DOHH2 (cell line): ENCODE measurements around the gene GBA2.

ENCODE experiments used
- H3F3A ChIP-seq: fragments of 200-600 bp; sonication (generic), shearing (Covaris generic); 2 replicates; pipeline ENCODE4 v1.6.0; 2016; ENCODE audit warnings: antibody characterized with exemption, mild to moderate bottlenecking; ENCODE audit not compliant: control insufficient read depth, insufficient read depth
- H3K27ac ChIP-seq: fragments of 200-600 bp; sonication (generic); 2 replicates; pipeline ENCODE4 v1.5.1; 2014; ENCODE audit warnings: low read depth, mild to moderate bottlenecking, low read length, moderate library complexity
- H3K27me3 ChIP-seq: fragments of 200-600 bp; sonication (generic); 2 replicates; pipeline ENCODE4 v1.6.1; 2014; ENCODE audit warnings: mild to moderate bottlenecking, low read length, mixed read lengths; ENCODE audit not compliant: control insufficient read depth
- H3K36me3 ChIP-seq: fragments of 200-600 bp; sonication (generic); 2 replicates; pipeline ENCODE4 v1.6.1; 2014; ENCODE audit warnings: mild to moderate bottlenecking, low read length, moderate library complexity, mixed read lengths; ENCODE audit not compliant: control insufficient read depth
- H3K4me1 ChIP-seq: fragments of 200-600 bp; sonication (generic); 2 replicates; pipeline ENCODE4 v1.6.1; 2014; ENCODE audit warnings: mild to moderate bottlenecking, low read length, mixed read lengths; ENCODE audit not compliant: control insufficient read depth
- H3K4me2 ChIP-seq: fragments of 200-600 bp; sonication (generic); 2 replicates; pipeline ENCODE4 v1.6.0; 2014; ENCODE audit warnings: mild to moderate bottlenecking, low read length, moderate library complexity
- H3K4me3 ChIP-seq: fragments of 200-600 bp; sonication (generic); 2 replicates; pipeline ENCODE4 v1.5.1; 2014; ENCODE audit warnings: mild to moderate bottlenecking, low read length, mixed read lengths
- H3K79me2 ChIP-seq: fragments of 200-600 bp; sonication (generic); 2 replicates; pipeline ENCODE4 v1.6.1; 2014; ENCODE audit warnings: mild to moderate bottlenecking, low read length, mixed read lengths; ENCODE audit not compliant: control insufficient read depth
- H3K9me2 ChIP-seq: fragments of 200-600 bp; sonication (generic); replicated peaks from 2 replicates; pipeline ENCODE4 v1.6.1; 2014; ENCODE audit warnings: mild to moderate bottlenecking, low read length, mixed read lengths; ENCODE audit not compliant: control insufficient read depth
- H3K9me3 ChIP-seq: fragments of 200-600 bp; sonication (generic); 2 replicates; pipeline ENCODE4 v1.6.1; 2014; ENCODE audit warnings: antibody characterized with exemption, low read length, mixed read lengths; ENCODE audit not compliant: control insufficient read depth, insufficient read depth
- H4K20me1 ChIP-seq: fragments of 200-600 bp; sonication (generic); 2 replicates; pipeline ENCODE4 v1.6.0; 2014; ENCODE audit warnings: low read depth, mild to moderate bottlenecking, antibody characterized with exemption, low read length, moderate library complexity; ENCODE audit not compliant: control insufficient read depth, insufficient read depth
- EZH2phosphoT487 ChIP-seq: fragments of 200-600 bp; sonication (generic); IDR thresholded peaks from 2 replicates; pipeline ENCODE4 v1.6.1; 2017; ENCODE audit warnings: borderline replicate concordance, mild to moderate bottlenecking, antibody characterized with exemption, low read length, moderate library complexity, mixed read lengths
- TF ChIP-seq, protein P1 (sequence below): fragments of 200-600 bp; sonication (generic); IDR thresholded peaks from one replicate; pipeline ENCODE4 v1.5.1; 2014; ENCODE audit warnings: antibody characterized with exemption, mild to moderate bottlenecking, low read depth, low read length; ENCODE audit not compliant: poor library complexity, severe bottlenecking

Gene GBA2

DNA sequence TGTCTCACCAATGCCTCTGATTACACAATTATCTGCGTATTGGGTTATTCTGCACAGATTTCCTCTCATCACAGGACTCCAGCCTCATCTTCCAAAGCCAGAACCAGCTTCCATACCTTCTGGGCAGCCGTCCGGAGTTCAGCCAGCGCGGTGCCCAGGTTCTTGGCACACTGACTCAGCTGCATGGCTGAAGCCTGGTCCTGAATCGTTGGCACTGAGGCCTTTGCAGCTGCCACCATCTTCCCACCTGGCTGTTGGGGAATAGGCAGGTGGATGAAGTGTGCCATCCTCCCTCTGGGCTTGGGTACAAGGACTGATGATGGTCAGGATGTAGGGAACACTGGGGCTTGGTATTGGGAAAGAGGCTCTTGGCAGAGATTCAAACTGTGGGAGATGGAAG lies 34.9 kb downstream of the GBA2 start:
- peaks cover 89% of the 10 kb centered on the region for H3K36me3 ChIP-seq
- no peak overlapping the region for H3K4me2 ChIP-seq
- no peaks in the 10 kb centered on the region for H3F3A ChIP-seq
- H3K4me1 ChIP-seq = no peaks in the 10 kb centered on the region
- no peak overlapping the region for H3K27ac ChIP-seq
- H3K9me2 ChIP-seq = no peaks in the 10 kb centered on the region
- H3K79me2 ChIP-seq = no peaks in the 10 kb centered on the region
- H3K4me3 ChIP-seq = no peak overlapping the region
- no peaks in the 10 kb centered on the region for H3K9me3 ChIP-seq
- TF ChIP-seq EZH2phosphoT487 = no peak
- TF ChIP-seq, protein P1, sequence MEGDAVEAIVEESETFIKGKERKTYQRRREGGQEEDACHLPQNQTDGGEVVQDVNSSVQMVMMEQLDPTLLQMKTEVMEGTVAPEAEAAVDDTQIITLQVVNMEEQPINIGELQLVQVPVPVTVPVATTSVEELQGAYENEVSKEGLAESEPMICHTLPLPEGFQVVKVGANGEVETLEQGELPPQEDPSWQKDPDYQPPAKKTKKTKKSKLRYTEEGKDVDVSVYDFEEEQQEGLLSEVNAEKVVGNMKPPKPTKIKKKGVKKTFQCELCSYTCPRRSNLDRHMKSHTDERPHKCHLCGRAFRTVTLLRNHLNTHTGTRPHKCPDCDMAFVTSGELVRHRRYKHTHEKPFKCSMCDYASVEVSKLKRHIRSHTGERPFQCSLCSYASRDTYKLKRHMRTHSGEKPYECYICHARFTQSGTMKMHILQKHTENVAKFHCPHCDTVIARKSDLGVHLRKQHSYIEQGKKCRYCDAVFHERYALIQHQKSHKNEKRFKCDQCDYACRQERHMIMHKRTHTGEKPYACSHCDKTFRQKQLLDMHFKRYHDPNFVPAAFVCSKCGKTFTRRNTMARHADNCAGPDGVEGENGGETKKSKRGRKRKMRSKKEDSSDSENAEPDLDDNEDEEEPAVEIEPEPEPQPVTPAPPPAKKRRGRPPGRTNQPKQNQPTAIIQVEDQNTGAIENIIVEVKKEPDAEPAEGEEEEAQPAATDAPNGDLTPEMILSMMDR = no peak
- H4K20me1 ChIP-seq = no peaks in the 10 kb centered on the region
- H3K27me3 ChIP-seq = no peaks in the 10 kb centered on the region

DNA sequence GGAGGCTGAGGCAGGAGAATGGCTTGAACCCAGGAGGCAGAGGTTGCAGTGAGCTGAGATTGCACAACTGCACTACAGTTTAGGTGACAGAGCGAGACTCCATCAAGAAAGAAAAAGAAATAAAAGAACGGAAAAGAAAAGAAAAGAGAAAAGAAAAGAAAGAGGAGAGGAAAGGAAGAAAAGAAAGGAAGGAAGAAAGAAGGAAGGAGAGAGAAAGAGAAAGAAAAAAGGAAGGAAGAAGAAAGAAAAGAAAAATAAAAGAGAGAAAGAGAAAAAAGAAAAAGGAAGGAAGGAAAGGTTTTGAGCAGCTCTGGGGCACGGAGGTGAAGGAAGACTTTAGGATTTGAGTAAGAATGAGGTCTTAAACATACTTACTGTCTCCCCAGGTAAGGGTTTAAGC lies 35.5 kb downstream of the GBA2 start:
- H3F3A ChIP-seq = no peaks in the 10 kb centered on the region

GRCh38 chr9:35712762-35713400 lies 36.1 kb downstream of the GBA2 start:
- no peak for TF ChIP-seq EZH2phosphoT487
- TF ChIP-seq, protein P1 = no peak
- no peaks in the 10 kb centered on the region for H3K79me2 ChIP-seq
- H3K9me3 ChIP-seq = no peaks in the 10 kb centered on the region
- H3K27me3 ChIP-seq = no peaks in the 10 kb centered on the region
- H3K27ac ChIP-seq = no peak overlapping the region
- H3K36me3 ChIP-seq = peaks cover 89% of the 10 kb centered on the region
- H3K4me2 ChIP-seq = no peak overlapping the region
- no peaks in the 10 kb centered on the region for H4K20me1 ChIP-seq
- H3F3A ChIP-seq = no peaks in the 10 kb centered on the region
- no peaks in the 10 kb centered on the region for H3K9me2 ChIP-seq
- no peak overlapping the region for H3K4me3 ChIP-seq
- H3K4me1 ChIP-seq = no peaks in the 10 kb centered on the region

More for the DNA sequence above, 35.5 kb downstream of the GBA2 start:
- Histone ChIP-seq H3K27me3 (no peaks in the 10 kb centered on the region), H3K9me2 (no peaks in the 10 kb centered on the region), H3K79me2 (no peaks in the 10 kb centered on the region), H3K36me3 (peaks cover 89% of the 10 kb centered on the region), H4K20me1 (no peaks in the 10 kb centered on the region), H3K9me3 (no peaks in the 10 kb centered on the region), H3K4me2 (no peak overlapping the region), H3K4me1 (no peaks in the 10 kb centered on the region), H3K27ac (no peak overlapping the region), H3K4me3 (no peak overlapping the region)
- no peak for TF ChIP-seq EZH2phosphoT487
- TF ChIP-seq, protein P1 = no peak
